Keratinocyte (primary cell): ENCODE results near the gene LSAMP. TPM values are rescaled to one million over a fixed set of nuclear protein-coding genes. Genes with fewer than 3 reads are reported as not detected.

Experiments used
- DNase-seq: peaks from one replicate; pipeline ENCODE4 v3.0.0-alpha.2; 2011; ENCODE audit warnings: low read depth, missing footprints, low spot score
- FAIRE-seq: peaks from 2 replicates; lab custom pipeline; 2011; peaks lifted over from hg19 to GRCh38; lab: Jason Lieb, UNC
- H2AFZ ChIP-seq: 2 replicates; pipeline ENCODE4 v1.6.0; 2012; ENCODE audit warnings: low read length, control low read depth, inconsistent platforms; ENCODE audit not compliant: control insufficient read depth
- H3K27ac ChIP-seq: 2 replicates; pipeline ENCODE4 v1.5.1; 2011; ENCODE audit warnings: low read length; ENCODE audit not compliant: control insufficient read depth, insufficient read depth
- H3K27me3 ChIP-seq: 3 replicates; pipeline ENCODE4 v1.6.0; 2011; ENCODE audit warnings: low read length; ENCODE audit not compliant: control insufficient read depth, insufficient read depth; ENCODE audit errors: extremely low read depth
- H3K36me3 ChIP-seq, 2 experiments: 2 replicates in 1 of 2; 3 replicates in 1 of 2; pipeline ENCODE4 v1.5.1; 2011; ENCODE audit warnings: low read length in 2 of 2, mild to moderate bottlenecking in 1 of 2; ENCODE audit not compliant: control insufficient read depth in 2 of 2, insufficient read depth in 2 of 2; ENCODE audit errors: extremely low read depth in 1 of 2
- H3K4me1 ChIP-seq: 3 replicates; pipeline ENCODE4 v1.5.1; 2011; ENCODE audit warnings: low read length; ENCODE audit not compliant: control insufficient read depth, insufficient read depth; ENCODE audit errors: extremely low read depth
- H3K4me2 ChIP-seq: 3 replicates; pipeline ENCODE4 v1.6.0; 2011; ENCODE audit warnings: low read depth, low read length; ENCODE audit not compliant: control insufficient read depth, insufficient read depth; ENCODE audit errors: extremely low read depth
- H3K4me3 ChIP-seq, 3 experiments: fragments of 200-600 bp in 1 of 3; sonication (generic) in 1 of 3; 2 replicates in 2 of 3; 3 replicates in 1 of 3; pipeline ENCODE4 v1.5.1; 2011 to 2016; ENCODE audit warnings: low read length in 3 of 3, mild to moderate bottlenecking in 3 of 3, control low read depth in 2 of 3, inconsistent platforms in 1 of 3, low read depth in 1 of 3, mixed read lengths in 1 of 3, mixed run types in 1 of 3, moderate library complexity in 1 of 3; ENCODE audit not compliant: control insufficient read depth in 2 of 3, insufficient read depth in 2 of 3; ENCODE audit errors: extremely low read depth in 1 of 3
- H3K79me2 ChIP-seq: 2 replicates; pipeline ENCODE4 v1.6.0; 2012; ENCODE audit warnings: low read length; ENCODE audit not compliant: control insufficient read depth, insufficient read depth
- H3K9ac ChIP-seq: 3 replicates; pipeline ENCODE4 v1.6.0; 2011; ENCODE audit warnings: low read length; ENCODE audit not compliant: control insufficient read depth, insufficient read depth; ENCODE audit errors: extremely low read depth
- H3K9me1 ChIP-seq: 3 replicates; pipeline ENCODE4 v1.6.0; 2011; ENCODE audit warnings: low read length; ENCODE audit not compliant: control insufficient read depth, insufficient read depth; ENCODE audit errors: extremely low read depth
- H3K9me3 ChIP-seq: 2 replicates; pipeline ENCODE4 v1.5.1; 2012; ENCODE audit warnings: low read depth, low read length; ENCODE audit not compliant: control insufficient read depth
- H4K20me1 ChIP-seq: 3 replicates; pipeline ENCODE4 v1.6.0; 2011; ENCODE audit warnings: low read length; ENCODE audit not compliant: control insufficient read depth, insufficient read depth; ENCODE audit errors: extremely low read depth
- EZH2 ChIP-seq: IDR thresholded peaks from one replicate; pipeline ENCODE4 v1.6.1; 2012; ENCODE audit warnings: inconsistent platforms, mild to moderate bottlenecking, low read length, moderate library complexity
- dilution Hi-C: fragments of 300-500 bp; cut with MboI; formaldehyde crosslinking; loops from one replicate; pipeline ENCODE4 v1.7.0; 2020; ENCODE audit warnings: low sequenced_read_pairs; ENCODE audit not compliant: extremely low pct_ligation_motif_present
- polyA plus RNA-seq, 5 experiments: library from polyadenylated mRNA; depleted of rRNA in 3 of 5; stranded (reverse) in 3 of 5; stranded (forward) in 1 of 5; unstranded in 1 of 5; fragments of >200 nt; gene quantifications; 1 replicate in 1 of 5; 2 replicates in 3 of 5; 3 replicates in 1 of 5; pipeline versions ENCODE4 v1.2.1 to v1.2.3, GENCODE V29; 2011 to 2012; ENCODE audit warnings: missing spikeins in 2 of 5, low read depth in 1 of 5, low replicate concordance in 1 of 5
- TF ChIP-seq, protein P1 (sequence below), 3 experiments: IDR thresholded peaks in 1 of 3; conservative IDR thresholded peaks in 1 of 3; optimal IDR thresholded peaks in 1 of 3; 2 replicates in 2 of 3; 3 replicates in 1 of 3; pipeline versions ENCODE3 to v1.5.1; 2011; ENCODE audit warnings: low read length in 3 of 3, mild to moderate bottlenecking in 3 of 3, moderate library complexity in 2 of 3, control low read depth in 1 of 3, inconsistent platforms in 1 of 3; ENCODE audit not compliant: insufficient read depth in 2 of 3; ENCODE audit errors: extremely low read depth in 1 of 3

Gene LSAMP
- polyA plus RNA-seq, 1 donor (not counting 4 experiments of a cell fraction or from before 2014, with no cell fraction given), result 0.12 TPM

DNA sequence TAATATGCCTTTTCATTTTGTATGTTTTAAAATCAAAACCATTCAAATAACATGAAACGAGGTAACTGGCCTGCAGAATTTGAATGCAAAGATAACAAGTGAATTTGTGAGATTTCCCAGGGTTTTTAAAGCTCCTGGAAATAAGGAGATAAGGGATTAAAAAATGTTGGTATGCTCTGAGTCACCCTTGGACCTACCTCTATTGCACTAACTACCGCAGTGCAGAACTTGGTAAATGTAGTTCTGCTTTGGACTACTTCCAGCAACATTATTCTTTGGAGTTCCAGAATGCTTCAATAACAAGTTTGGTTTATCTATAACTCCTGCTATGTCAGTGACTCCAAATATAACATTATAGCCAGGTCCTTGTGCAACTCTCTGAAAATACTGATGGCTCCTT is 620.2 kb downstream of the LSAMP start:
- Histone ChIP-seq H3K36me3 (no peaks in the 10 kb centered on the region), H3K4me1 (peaks cover 52% of the 10 kb centered on the region), H3K4me2 (peak overlapping the region; percentile 34), H4K20me1 (no peaks in the 10 kb centered on the region), H3K27me3 (no peaks in the 10 kb centered on the region), H3K4me3 (no peak overlapping the region), H3K9me3 (no peaks in the 10 kb centered on the region), H3K27ac (no peak overlapping the region), H3K9me1 (no peaks in the 10 kb centered on the region), H2AFZ (no peak overlapping the region), H3K79me2 (no peaks in the 10 kb centered on the region), H3K9ac (no peak overlapping the region)
- dilution Hi-C loops, result no loop called here
- peak; percentile 97 for FAIRE-seq
- no peak for TF ChIP-seq EZH2
- TF ChIP-seq, protein P1, sequence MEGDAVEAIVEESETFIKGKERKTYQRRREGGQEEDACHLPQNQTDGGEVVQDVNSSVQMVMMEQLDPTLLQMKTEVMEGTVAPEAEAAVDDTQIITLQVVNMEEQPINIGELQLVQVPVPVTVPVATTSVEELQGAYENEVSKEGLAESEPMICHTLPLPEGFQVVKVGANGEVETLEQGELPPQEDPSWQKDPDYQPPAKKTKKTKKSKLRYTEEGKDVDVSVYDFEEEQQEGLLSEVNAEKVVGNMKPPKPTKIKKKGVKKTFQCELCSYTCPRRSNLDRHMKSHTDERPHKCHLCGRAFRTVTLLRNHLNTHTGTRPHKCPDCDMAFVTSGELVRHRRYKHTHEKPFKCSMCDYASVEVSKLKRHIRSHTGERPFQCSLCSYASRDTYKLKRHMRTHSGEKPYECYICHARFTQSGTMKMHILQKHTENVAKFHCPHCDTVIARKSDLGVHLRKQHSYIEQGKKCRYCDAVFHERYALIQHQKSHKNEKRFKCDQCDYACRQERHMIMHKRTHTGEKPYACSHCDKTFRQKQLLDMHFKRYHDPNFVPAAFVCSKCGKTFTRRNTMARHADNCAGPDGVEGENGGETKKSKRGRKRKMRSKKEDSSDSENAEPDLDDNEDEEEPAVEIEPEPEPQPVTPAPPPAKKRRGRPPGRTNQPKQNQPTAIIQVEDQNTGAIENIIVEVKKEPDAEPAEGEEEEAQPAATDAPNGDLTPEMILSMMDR (optimal IDR thresholded peaks at IDR 0.05 in 1 of 3, IDR thresholded peaks at IDR 0.05 in 1 of 3, conservative IDR thresholded peaks at IDR 0.05 in 1 of 3; ENCODE audit: extremely low read depth in 1 of 3, insufficient read depth in 2 of 3, low read length in 3 of 3), result no peak
- no peak for DNase-seq

- no peak overlapping the region for H3K27ac ChIP-seq
- H4K20me1 ChIP-seq, result no peaks in the 10 kb centered on the region
- dilution Hi-C loops, result no loop called here
- no peaks in the 10 kb centered on the region for H3K79me2 ChIP-seq
- no peaks in the 10 kb centered on the region for H3K27me3 ChIP-seq
- no peak overlapping the region for H3K9ac ChIP-seq
- TF ChIP-seq, protein P1 (optimal IDR thresholded peaks at IDR 0.05 in 1 of 3, IDR thresholded peaks at IDR 0.05 in 1 of 3, conservative IDR thresholded peaks at IDR 0.05 in 1 of 3; ENCODE audit: extremely low read depth in 1 of 3, insufficient read depth in 2 of 3, low read length in 3 of 3), result no peak
- no peak for TF ChIP-seq EZH2
- H3K9me1 ChIP-seq, result no peaks in the 10 kb centered on the region
- H3K4me1 ChIP-seq, result peaks cover 32% of the 10 kb centered on the region
- FAIRE-seq, result peak; percentile 5
- no peak overlapping the region for H3K4me2 ChIP-seq
- no peaks in the 10 kb centered on the region for H3K9me3 ChIP-seq
- no peak overlapping the region for H3K4me3 ChIP-seq
- no peaks in the 10 kb centered on the region for H3K36me3 ChIP-seq
- no peak overlapping the region for H2AFZ ChIP-seq
- no peak for DNase-seq
Measured at GRCh38 chr3:115823083-115823482, 622.2 kb downstream of the LSAMP start.
